GM18505 (cell line): Measurements from ENCODE around the gene ARMC2.
A peak's percentile ranks its signal among the peaks of the same experiment; 100 is the strongest.
"Not testable (repeated sequence)": the region's sequence is repeated elsewhere in the genome, so short reads cannot be mapped to it uniquely, and the experiment has no call there.

Source experiments
- ATAC-seq: cut with Tn5 transposase; IDR thresholded peaks from one replicate; pipeline ENCODE4 v1.9.1; 2021; ENCODE audit not compliant: unreplicated experiment
- POLR2A ChIP-seq: IDR thresholded peaks from 4 replicates; pipeline ENCODE4 v1.6.1; 2011; ENCODE audit warnings: borderline replicate concordance; ENCODE audit not compliant: insufficient read depth, insufficient read length; ENCODE audit errors: extremely low read depth

The ARMC2 gene

GRCh38 chr6:108896111-108896661, 48.0 kb downstream of the ARMC2 start:
- no peak for ATAC-seq
- no peak for TF ChIP-seq POLR2A

- no peak for TF ChIP-seq POLR2A
- no peak for ATAC-seq
These were observed 49.1 kb downstream of the ARMC2 start for GRCh38 chr6:108897371-108897770.

GRCh38 chr6:108902382-108902792, 54.2 kb downstream of the ARMC2 start:
- ATAC-seq, result no peak
- no peak for TF ChIP-seq POLR2A

- TF ChIP-seq POLR2A, result no peak
- ATAC-seq, result no peak
These were observed 55.6 kb downstream of the ARMC2 start for GRCh38 chr6:108903796-108904195.

- peak; percentile 83 for ATAC-seq
- no peak for TF ChIP-seq POLR2A
These were observed 56.5 kb downstream of the ARMC2 start for GRCh38 chr6:108904741-108905140.

GRCh38 chr6:108914235-108915022, 66.2 kb downstream of the ARMC2 start:
- no peak for TF ChIP-seq POLR2A
- ATAC-seq, result no peak

GRCh38 chr6:108915258-108915657, 67.0 kb downstream of the ARMC2 start:
- no peak for TF ChIP-seq POLR2A
- ATAC-seq, result no peak

- TF ChIP-seq POLR2A, result no peak
- ATAC-seq, result no peak
These were observed 67.9 kb downstream of the ARMC2 start for GRCh38 chr6:108916026-108916686.

GRCh38 chr6:108920751-108921150, 72.5 kb downstream of the ARMC2 start:
- no peak for ATAC-seq
- no peak for TF ChIP-seq POLR2A

GRCh38 chr6:108921547-108922361, 73.5 kb downstream of the ARMC2 start:
- ATAC-seq, result no peak
- no peak for TF ChIP-seq POLR2A

GRCh38 chr6:108922499-108922898, 74.3 kb downstream of the ARMC2 start:
- ATAC-seq, result no peak
- TF ChIP-seq POLR2A, result no peak

- no peak for TF ChIP-seq POLR2A
- no peak for ATAC-seq
These were observed 79.7 kb downstream of the ARMC2 start for GRCh38 chr6:108927927-108928326.

GRCh38 chr6:108928650-108929049, 80.4 kb downstream of the ARMC2 start:
- no peak for ATAC-seq

GRCh38 chr6:108931090-108931489, 82.9 kb downstream of the ARMC2 start:
- ATAC-seq, result not testable (repeated sequence)

More at GRCh38 chr6:108928650-108929049, 80.4 kb downstream of the ARMC2 start:
- no peak for TF ChIP-seq POLR2A
